HG02885 (cell line): Measurements from ENCODE around the gene CERS6.
A peak's percentile ranks its signal among the peaks of the same experiment; 100 is the strongest.
"Not testable (repeated sequence)": the region's sequence is repeated elsewhere in the genome, so short reads cannot be mapped to it uniquely, and the experiment has no call there.

Experiments used
- ATAC-seq: cut with Tn5 transposase; IDR thresholded peaks from one replicate; pipeline ENCODE4 v1.9.1; 2021; ENCODE audit warnings: mild to moderate bottlenecking; ENCODE audit not compliant: unreplicated experiment, poor library complexity

CERS6 gene

GRCh38 chr2:168494190-168494711, 38.2 kb downstream of the CERS6 start:
- no peak for ATAC-seq

DNA sequence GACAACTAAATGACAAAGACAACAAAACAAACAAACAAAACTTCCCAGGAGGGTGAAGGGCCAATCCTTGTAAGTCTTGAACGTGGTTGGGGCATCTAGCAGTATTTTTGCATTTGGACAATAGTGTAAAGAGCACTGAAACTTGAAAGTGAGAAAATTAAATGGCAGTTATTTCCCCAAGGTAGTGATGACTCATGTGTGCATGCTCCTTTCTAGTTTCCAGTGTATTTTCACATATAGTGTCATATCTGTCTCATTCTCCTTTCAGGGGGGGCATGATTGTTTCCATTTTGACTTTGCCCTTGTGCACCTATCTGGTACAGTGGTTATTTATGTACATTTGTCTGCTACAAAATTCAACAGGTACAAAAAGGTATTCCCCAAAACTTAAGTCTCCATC, 39.5 kb downstream of the CERS6 start:
- ATAC-seq = peak; percentile 89

DNA sequence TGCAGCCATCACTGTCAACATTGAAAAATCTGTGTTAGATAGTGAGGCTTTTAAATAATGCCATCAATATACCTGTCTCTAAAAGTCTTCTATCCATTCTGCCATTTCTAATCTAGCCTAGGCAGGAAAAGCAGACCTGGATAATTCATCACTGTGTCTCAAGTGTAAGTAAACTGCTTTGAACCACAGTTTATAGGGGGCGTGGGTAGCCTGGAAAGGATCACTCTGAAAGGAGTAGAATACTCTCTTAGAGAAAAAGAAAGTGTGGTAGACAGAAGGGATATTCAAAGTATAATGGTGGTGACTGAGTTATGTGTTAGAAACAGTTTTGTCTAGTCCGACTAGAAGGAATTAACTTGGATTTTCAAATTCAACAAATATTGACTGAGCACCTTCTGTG, 40.8 kb downstream of the CERS6 start:
- ATAC-seq = no peak

DNA sequence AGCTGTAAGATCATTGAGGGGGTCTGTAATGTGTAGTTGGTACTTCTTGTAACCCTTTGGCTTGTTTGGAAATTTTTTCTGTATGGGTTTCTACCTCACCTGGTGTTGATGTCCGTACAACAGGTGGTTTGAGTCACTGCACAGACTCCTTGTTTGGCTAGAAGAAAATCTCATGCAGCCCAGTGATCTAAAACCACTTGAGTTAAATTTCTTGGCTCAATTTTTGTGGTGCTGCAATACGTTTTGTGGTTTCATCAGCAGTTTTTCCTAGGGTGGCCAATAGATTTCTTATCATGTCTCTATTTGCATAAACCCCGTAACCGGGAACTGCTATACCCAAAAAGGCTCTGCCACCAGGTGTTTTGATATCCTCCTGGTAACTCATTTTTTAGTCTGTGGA, 43.4 kb downstream of the CERS6 start:
- no peak for ATAC-seq

GRCh38 chr2:168500516-168500915, 44.4 kb downstream of the CERS6 start:
- no peak for ATAC-seq

DNA sequence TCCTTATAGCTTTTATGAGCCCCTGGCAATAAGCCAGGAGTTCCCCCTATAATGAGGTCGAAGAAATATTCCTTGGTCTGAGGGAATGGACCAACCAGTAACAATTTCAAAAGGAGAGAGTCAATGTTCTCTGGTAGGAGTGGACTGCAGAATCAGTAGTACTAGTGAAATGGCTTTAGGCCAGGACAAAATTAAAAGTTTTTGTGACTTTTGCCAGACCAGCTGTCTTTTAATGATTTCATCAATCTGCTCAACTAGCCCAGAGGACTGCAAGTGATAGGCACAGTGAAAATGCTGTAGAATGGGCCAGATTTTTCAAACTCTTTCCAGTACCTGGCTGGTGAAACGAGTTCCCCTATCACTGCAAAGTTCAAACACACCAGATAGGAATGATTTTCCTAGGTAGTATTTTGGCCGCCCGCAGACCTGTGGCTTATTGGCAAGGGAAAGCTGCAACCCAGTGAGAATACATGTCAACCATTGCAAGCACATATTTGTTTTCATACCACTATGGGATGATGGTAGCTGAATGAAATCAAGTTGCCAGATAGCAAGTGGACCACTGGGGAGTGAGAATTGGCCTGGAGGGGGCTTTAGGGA, 45.5 kb downstream of the CERS6 start:
- no peak for ATAC-seq

DNA sequence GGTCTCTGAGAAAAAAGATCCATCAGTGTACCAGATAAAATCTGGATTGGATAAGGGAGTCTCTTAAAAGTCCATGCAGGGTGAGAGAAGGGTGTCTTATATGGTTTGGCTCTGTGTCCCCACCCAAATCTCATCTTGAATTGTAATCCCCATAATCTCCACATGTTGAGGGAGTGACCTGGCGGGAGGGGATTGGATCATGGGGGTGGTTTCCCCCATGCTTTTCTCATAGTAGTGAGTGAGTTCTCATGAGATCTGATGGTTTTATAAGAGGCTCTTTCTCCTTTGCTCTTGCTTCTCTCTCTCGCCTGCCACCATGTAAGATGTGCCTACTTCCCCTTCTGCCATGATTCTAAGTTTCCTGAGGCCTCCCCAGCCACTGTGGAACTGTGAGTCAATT, 46.8 kb downstream of the CERS6 start:
- ATAC-seq = not testable (repeated sequence)

DNA sequence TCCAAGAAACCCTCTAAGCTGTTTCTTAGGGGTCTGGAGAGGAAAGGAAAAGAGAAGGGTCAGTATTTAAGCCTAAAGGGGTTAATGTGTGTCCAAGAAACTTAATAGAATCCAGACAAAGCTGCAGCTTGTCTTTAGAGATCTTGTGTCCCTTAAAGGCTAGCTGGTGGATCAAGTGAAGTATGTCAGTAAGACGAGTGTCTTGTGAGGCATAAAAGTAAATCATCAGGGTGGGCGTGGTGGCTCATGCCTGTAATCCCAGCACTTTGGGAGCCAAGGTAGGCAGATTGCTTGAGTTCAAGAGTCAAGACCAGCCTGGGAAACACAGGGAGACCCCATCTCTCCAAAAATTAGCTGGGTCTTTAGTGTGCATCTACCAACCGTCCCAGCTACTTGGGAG, 47.8 kb downstream of the CERS6 start:
- no peak for ATAC-seq

DNA sequence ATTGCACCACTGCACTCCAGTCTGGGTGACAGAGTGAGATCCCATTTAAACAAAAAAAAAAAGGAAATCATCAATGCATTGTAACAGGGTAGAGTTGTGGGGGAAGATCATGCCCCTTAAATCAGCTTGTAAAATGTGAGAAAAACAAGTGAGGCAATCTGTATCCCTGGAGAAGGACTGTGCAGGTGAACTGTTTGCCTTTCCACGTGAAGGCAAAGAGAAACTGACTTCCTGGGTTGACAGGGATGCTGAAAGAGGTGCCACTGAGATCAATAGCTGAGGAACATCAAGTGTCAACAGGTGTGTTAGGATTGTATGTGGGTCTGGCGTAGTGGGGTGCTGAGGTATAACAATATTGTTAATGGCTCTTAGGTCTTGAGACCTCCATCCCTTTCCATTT, 48.3 kb downstream of the CERS6 start:
- no peak for ATAC-seq

GRCh38 chr2:168510125-168510756, 54.2 kb downstream of the CERS6 start:
- ATAC-seq = no peak

DNA sequence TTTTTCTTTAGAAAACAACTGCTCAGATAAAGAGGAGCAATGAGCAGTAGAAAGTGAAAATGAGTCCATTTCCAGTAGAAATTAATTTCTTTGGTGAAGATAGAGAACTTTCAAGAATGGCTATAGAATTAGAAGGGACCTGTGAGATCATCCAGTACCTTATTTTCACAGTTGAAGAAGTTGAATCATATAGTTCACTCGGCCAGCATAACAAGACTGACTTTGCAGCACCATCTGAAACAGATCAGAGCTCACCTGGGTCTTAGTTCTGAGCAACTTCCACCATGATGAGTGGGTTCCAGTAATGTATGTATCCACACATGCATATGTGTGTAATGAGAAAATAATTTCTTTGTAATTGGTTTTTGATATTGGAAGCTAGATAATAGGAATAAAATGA, 58.6 kb downstream of the CERS6 start:
- ATAC-seq = peak; percentile 48

- no peak for ATAC-seq
These were observed 59.4 kb downstream of the CERS6 start for GRCh38 chr2:168515502-168515901.

DNA sequence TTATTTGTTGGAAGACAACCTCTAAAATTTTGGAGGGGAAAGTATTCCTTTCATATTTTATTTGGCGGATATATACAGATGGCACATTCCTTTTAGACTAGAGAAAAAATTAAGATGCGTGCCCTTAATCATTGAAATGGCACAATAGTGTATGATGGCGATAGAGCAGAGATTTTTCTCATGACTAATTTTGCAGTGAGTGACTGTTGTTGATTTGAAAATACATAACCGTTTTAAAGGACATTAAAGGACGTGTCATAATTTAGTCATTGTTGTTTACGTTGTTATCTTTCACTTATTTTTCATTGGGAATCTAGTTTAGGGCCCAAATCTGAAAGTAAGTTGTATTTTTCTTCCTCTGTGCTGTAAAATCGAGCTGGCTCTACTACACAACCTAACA, 61.7 kb downstream of the CERS6 start:
- ATAC-seq = no peak

- peak; percentile 59 for ATAC-seq
These were observed 62.5 kb downstream of the CERS6 start for GRCh38 chr2:168518555-168519066.

- ATAC-seq = no peak
These were observed 63.6 kb downstream of the CERS6 start for GRCh38 chr2:168519534-168520308.

GRCh38 chr2:168521053-168521741, 65.1 kb downstream of the CERS6 start:
- no peak for ATAC-seq

DNA sequence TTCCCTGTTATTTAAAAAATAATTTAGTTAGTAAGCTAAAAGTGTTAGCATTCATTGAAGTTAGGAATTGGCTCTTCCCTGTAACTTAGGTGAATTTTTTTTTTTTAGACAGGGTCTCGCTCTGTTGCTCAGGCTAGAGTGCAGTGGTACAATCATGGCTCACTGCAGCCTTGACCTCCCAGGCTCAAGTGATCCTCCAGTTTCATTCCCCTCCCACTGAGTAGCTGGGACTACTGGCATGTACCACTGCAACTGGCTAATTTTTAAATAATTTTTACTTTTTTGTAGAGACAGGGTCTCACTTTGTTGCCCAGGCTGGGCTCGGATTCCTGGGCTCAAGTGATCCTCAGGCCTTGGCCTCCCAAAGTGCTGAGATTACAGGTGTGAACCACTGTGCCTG, 66.4 kb downstream of the CERS6 start:
- ATAC-seq = no peak

- no peak for ATAC-seq
These were observed 67.9 kb downstream of the CERS6 start for GRCh38 chr2:168524005-168524404.

DNA sequence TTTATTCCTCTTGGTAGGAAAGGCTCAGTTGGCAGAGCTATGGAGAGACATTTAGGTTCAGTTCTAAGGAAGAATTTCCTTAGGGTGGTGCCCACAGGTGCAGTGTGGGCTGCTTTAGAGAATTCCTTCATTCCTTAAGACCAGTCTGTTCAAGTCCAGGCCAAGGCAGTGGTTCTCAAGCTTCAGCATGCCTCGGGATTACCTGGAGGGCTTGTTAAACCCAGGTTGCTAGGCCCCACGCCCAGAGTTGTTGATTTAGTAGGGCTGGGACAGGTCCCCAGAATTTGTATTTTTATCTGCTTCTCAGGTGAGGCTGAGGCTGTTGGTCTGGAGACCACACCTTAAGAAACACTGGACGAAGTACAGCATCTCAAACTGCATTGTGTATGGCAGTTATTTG, 68.9 kb downstream of the CERS6 start:
- no peak for ATAC-seq

DNA sequence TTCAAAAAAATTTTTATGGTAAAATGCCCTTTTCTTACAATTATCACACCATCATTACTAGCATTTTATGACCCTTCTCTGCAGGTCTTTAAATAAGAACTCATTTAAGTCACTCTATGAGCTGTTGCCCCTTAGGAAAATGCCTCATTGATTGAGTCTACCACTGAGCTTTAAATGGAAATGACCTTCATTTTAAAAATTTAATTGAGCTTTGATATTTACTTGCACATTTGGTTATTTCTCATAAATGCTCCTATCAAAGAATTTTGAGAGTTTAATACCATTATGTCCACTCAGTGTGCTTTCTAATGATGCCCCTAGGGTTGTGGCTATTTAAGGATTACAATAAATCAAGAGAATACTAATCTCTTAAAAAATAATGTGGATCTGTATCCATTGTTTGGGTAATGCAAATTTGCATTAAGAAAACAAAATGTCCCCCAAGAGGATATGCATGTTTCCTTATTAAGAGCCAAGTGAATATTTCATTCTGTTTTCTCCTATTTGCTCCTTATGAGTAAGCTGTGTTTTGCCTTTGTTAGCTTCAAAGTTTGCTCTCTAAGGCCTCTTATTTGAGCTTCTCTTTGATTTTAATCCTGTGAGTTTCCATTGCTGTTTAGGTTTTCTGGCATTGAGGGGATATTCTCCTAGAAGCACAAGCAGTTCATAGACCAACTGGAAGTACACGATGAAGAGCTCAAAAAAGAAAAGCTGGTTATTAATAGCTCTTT, 69.8 kb downstream of the CERS6 start:
- no peak for ATAC-seq
